ENCODE results near the gene FLT3.
"Not testable (repeated sequence)": the region's sequence is repeated elsewhere in the genome, so short reads cannot be mapped to it uniquely, and the experiment has no call there.

The FLT3 gene

GRCh38 chr13:28026508-28026907 is 73.9 kb downstream of the FLT3 start:
- Histone ChIP-seq H3K9me3 (ENCODE audit: control insufficient read depth, low read length) (no peaks in the 10 kb centered on the region), H3K36me3 (ENCODE audit: control insufficient read depth, insufficient read depth, low read length) (no peaks in the 10 kb centered on the region), H3K4me3 (ENCODE audit: extremely low read depth, insufficient read depth, low read length, poor library complexity, severe bottlenecking) (no peak overlapping the region), H3K27ac (ENCODE audit: low read depth, low read length, severe bottlenecking) (no peak overlapping the region), H3K4me1 (ENCODE audit: control insufficient read depth, insufficient read depth, low read length, poor library complexity, severe bottlenecking) (peaks cover 14% of the 10 kb centered on the region)
- WGBS, 2 experiments (ENCODE audit: insufficient coverage in 2 of 2) = 91 to 95% methylated on average over 6 to 7 of the region's 9 CpGs

DNA sequence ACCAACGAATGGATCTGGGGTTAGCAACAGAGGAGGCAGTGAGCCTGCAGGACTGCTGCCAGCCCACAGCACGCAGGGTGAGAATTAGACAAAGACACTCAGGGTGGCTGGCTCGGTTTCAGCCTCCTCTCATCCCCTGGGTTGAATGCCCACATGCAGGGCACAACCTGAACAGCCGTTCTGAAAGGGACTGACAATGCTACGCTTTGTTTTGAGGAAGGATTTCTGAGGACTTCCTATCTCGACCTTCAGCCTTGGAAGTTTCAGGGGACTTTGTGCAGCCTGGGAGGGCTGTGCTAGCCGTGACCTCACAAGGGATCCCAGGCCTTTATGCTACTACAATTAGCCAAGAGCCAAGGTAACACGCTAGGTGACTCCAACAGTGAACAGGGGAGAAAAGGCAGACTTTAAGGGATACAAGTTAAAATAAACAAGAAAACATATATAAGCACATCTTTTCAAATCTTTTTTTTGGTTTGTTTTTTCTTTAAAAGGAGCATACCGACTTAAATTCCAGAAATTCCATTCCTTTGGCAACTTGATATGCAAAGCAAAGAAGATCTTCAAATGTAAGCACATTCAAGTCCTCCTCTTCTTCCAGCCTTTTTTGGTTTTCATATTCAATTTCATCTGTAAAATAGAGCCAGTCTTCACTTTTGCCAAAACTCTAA is 77.4 kb downstream of the FLT3 start:
- WGBS, 2 experiments (ENCODE audit: insufficient coverage in 2 of 2) = 14 to 17% methylated on average over 5 of the region's 9 CpGs
- H3K4me3 ChIP-seq (ENCODE audit: extremely low read depth, insufficient read depth, low read length, poor library complexity, severe bottlenecking) = no peak overlapping the region

DNA sequence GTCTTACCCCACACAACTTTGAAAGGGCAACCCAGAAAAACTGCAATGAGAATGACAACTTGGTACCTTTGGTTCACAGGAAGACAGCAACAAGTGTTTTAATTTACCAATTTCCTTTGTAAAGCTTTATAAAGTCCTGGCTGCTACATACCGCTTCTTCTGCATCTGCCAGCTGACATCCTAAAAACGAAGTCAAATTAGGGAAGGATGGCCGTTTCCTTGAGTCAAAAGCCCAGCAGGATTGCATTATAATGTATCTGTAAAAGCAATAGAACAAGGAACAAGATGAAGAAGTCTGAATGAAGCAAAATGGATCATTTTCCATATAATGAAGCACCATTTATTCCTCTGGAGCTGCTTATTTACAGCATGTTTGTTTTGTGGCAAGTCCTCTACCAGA is 86.1 kb downstream of the FLT3 start:
- Histone ChIP-seq H3K36me3 (ENCODE audit: control insufficient read depth, insufficient read depth, low read length) (no peaks in the 10 kb centered on the region), H3K4me3 (ENCODE audit: extremely low read depth, insufficient read depth, low read length, poor library complexity, severe bottlenecking) (no peak overlapping the region), H3K4me1 (ENCODE audit: control insufficient read depth, insufficient read depth, low read length, poor library complexity, severe bottlenecking) (no peaks in the 10 kb centered on the region), H3K9me3 (ENCODE audit: control insufficient read depth, low read length) (no peaks in the 10 kb centered on the region), H3K27ac (ENCODE audit: low read depth, low read length, severe bottlenecking) (no peak overlapping the region)
- WGBS, 2 experiments (ENCODE audit: insufficient coverage in 2 of 2) = 42% methylated on average over 3 of the region's 3 CpGs; no CpG with 5 or more reads in 1 of the 2 experiments

More for the DNA sequence above, 77.4 kb downstream of the FLT3 start:
- Histone ChIP-seq H3K4me1 (ENCODE audit: control insufficient read depth, insufficient read depth, low read length, poor library complexity, severe bottlenecking) (peaks cover 14% of the 10 kb centered on the region), H3K27ac (ENCODE audit: low read depth, low read length, severe bottlenecking) (peak overlapping the region; percentile 73), H3K36me3 (ENCODE audit: control insufficient read depth, insufficient read depth, low read length) (no peaks in the 10 kb centered on the region), H3K9me3 (ENCODE audit: control insufficient read depth, low read length) (no peaks in the 10 kb centered on the region)

DNA sequence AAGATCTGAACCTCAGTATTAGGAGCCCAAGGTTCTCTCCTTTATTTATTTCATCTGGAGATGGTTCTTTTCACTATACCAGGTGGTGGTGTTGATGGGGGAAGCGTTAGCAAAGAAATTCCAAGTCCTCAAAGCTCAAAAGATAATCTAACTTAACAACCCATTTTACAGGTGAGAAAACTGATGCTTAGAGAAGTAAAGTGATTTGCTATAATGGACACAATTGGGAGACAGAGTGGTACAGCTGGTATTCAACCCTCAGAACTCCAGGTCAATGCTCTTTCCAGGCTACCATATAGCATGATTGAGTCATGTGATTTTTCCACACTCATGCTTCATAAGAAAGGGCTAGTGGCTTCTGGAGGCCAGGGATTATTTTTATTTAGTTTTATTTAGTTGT is 86.9 kb downstream of the FLT3 start:
- no peaks in the 10 kb centered on the region for H3K36me3 ChIP-seq (ENCODE audit: control insufficient read depth, insufficient read depth, low read length)
- no peaks in the 10 kb centered on the region for H3K4me1 ChIP-seq (ENCODE audit: control insufficient read depth, insufficient read depth, low read length, poor library complexity, severe bottlenecking)
- H3K9me3 ChIP-seq (ENCODE audit: control insufficient read depth, low read length) = no peaks in the 10 kb centered on the region
- no CpG with 5 or more reads among the region's 1 CpG for WGBS, 2 experiments (ENCODE audit: insufficient coverage in 2 of 2)
- no peak overlapping the region for H3K4me3 ChIP-seq (ENCODE audit: extremely low read depth, insufficient read depth, low read length, poor library complexity, severe bottlenecking)
- H3K27ac ChIP-seq (ENCODE audit: low read depth, low read length, severe bottlenecking) = no peak overlapping the region

DNA sequence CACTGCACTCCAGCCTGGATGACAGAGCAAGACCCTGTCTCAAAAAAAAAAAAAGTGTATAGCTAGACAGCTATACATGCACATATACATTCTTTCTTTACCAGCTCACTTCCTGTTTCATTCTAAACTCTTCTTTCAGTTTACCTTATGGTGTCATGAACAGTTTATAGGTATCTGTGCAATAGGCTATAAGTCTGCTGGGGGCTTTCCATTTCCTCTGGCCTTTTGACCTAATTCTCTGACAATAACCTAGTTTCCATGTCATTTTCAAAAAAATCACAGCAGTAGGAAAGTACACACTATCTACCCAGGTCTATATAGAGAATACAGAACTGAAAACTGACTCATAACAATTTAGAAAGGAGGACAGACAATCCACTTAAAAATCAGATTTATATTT is 87.5 kb downstream of the FLT3 start:
- no peak overlapping the region for H3K27ac ChIP-seq (ENCODE audit: low read depth, low read length, severe bottlenecking)
- H3K9me3 ChIP-seq (ENCODE audit: control insufficient read depth, low read length) = no peaks in the 10 kb centered on the region

DNA sequence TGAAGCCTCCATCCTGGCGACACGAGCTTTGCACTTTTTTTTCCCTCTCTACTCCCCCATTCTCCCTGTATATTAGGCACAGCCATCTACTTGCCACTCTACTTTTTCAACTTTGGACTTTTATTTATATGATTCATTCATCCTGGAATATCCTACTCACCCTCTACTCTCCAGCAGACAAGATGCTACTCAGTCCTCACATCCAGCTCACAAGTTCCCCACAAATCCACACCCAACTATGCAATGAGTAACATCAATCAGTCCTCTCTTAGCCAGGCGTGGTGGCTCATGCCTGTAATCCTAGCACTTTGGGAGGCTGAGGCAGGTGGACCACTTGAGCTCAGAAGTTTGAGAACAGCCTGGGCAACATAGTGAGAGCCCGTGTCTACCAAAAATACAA is 88.0 kb downstream of the FLT3 start:
- Histone ChIP-seq H3K4me1 (ENCODE audit: control insufficient read depth, insufficient read depth, low read length, poor library complexity, severe bottlenecking) (no peaks in the 10 kb centered on the region), H3K27ac (ENCODE audit: low read depth, low read length, severe bottlenecking) (no peak overlapping the region), H3K9me3 (ENCODE audit: control insufficient read depth, low read length) (no peaks in the 10 kb centered on the region), H3K4me3 (ENCODE audit: extremely low read depth, insufficient read depth, low read length, poor library complexity, severe bottlenecking) (no peak overlapping the region), H3K36me3 (ENCODE audit: control insufficient read depth, insufficient read depth, low read length) (no peaks in the 10 kb centered on the region)
- 85 to 95% methylated on average over 4 of the region's 4 CpGs for WGBS, 2 experiments (ENCODE audit: insufficient coverage in 2 of 2)

More for the DNA sequence above, 87.5 kb downstream of the FLT3 start:
- no peak overlapping the region for H3K4me3 ChIP-seq (ENCODE audit: extremely low read depth, insufficient read depth, low read length, poor library complexity, severe bottlenecking)
- H3K36me3 ChIP-seq (ENCODE audit: control insufficient read depth, insufficient read depth, low read length) = no peaks in the 10 kb centered on the region
- no peaks in the 10 kb centered on the region for H3K4me1 ChIP-seq (ENCODE audit: control insufficient read depth, insufficient read depth, low read length, poor library complexity, severe bottlenecking)

GRCh38 chr13:28010046-28010445 is 90.3 kb downstream of the FLT3 start:
- Histone ChIP-seq H3K9me3 (ENCODE audit: control insufficient read depth, low read length) (no peaks in the 10 kb centered on the region), H3K4me3 (ENCODE audit: extremely low read depth, insufficient read depth, low read length, poor library complexity, severe bottlenecking) (no peak overlapping the region), H3K27ac (ENCODE audit: low read depth, low read length, severe bottlenecking) (no peak overlapping the region), H3K4me1 (ENCODE audit: control insufficient read depth, insufficient read depth, low read length, poor library complexity, severe bottlenecking) (no peaks in the 10 kb centered on the region), H3K36me3 (ENCODE audit: control insufficient read depth, insufficient read depth, low read length) (no peaks in the 10 kb centered on the region)
- WGBS, 2 experiments (ENCODE audit: insufficient coverage in 2 of 2) = 83 to 89% methylated on average over 1 to 4 of the region's 5 CpGs

DNA sequence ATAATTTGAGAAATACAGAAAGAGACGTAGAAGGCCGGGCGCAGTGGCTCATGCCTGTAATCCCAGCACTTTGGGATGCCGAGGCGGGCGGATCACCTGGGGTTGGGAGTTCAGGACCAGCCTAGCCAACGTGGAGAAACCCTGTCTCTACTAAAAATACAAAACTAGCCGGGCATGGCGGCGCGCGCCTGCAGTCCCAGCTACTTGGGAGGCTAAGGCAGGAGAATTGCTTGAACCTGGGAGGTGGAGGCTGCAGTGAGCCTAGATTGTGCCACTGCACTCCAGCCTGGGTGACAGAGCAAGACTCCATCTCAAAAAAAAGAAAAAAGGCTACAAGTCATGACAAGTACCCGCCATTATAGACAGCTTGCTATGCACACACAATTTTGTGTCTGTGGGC is 95.4 kb downstream of the FLT3 start:
- not testable (repeated sequence) for H3K9me3 ChIP-seq (ENCODE audit: control insufficient read depth, low read length); H3K27ac ChIP-seq (ENCODE audit: low read depth, low read length, severe bottlenecking); H3K4me3 ChIP-seq (ENCODE audit: extremely low read depth, insufficient read depth, low read length, poor library complexity, severe bottlenecking); H3K36me3 ChIP-seq (ENCODE audit: control insufficient read depth, insufficient read depth, low read length); H3K4me1 ChIP-seq (ENCODE audit: control insufficient read depth, insufficient read depth, low read length, poor library complexity, severe bottlenecking)
- 93% methylated on average over 7 of the region's 13 CpGs; no CpG with 5 or more reads in 1 of the 2 experiments for WGBS, 2 experiments (ENCODE audit: insufficient coverage in 2 of 2)

- Histone ChIP-seq H3K36me3 (ENCODE audit: control insufficient read depth, insufficient read depth, low read length) (no peaks in the 10 kb centered on the region), H3K27ac (ENCODE audit: low read depth, low read length, severe bottlenecking) (no peak overlapping the region), H3K4me1 (ENCODE audit: control insufficient read depth, insufficient read depth, low read length, poor library complexity, severe bottlenecking) (no peaks in the 10 kb centered on the region), H3K9me3 (ENCODE audit: control insufficient read depth, low read length) (no peaks in the 10 kb centered on the region), H3K4me3 (ENCODE audit: extremely low read depth, insufficient read depth, low read length, poor library complexity, severe bottlenecking) (no peak overlapping the region)
- whole genome bisulfite sequencing, 2 experiments (ENCODE audit: insufficient coverage in 2 of 2) = 80 to 100% methylated on average over 2 to 3 of the region's 6 CpGs
Observed at GRCh38 chr13:28002886-28003698, 97.3 kb downstream of the FLT3 start.

GRCh38 chr13:28001837-28002473 is 98.4 kb downstream of the FLT3 start:
- Histone ChIP-seq H3K4me3 (ENCODE audit: extremely low read depth, insufficient read depth, low read length, poor library complexity, severe bottlenecking) (no peak overlapping the region), H3K9me3 (ENCODE audit: control insufficient read depth, low read length) (no peaks in the 10 kb centered on the region), H3K4me1 (ENCODE audit: control insufficient read depth, insufficient read depth, low read length, poor library complexity, severe bottlenecking) (no peaks in the 10 kb centered on the region), H3K36me3 (ENCODE audit: control insufficient read depth, insufficient read depth, low read length) (no peaks in the 10 kb centered on the region), H3K27ac (ENCODE audit: low read depth, low read length, severe bottlenecking) (no peak overlapping the region)
- WGBS, 2 experiments (ENCODE audit: insufficient coverage in 2 of 2) = 85 to 90% methylated on average over 15 to 20 of the region's 20 CpGs

- Histone ChIP-seq H3K36me3 (ENCODE audit: control insufficient read depth, insufficient read depth, low read length) (no peaks in the 10 kb centered on the region), H3K4me1 (ENCODE audit: control insufficient read depth, insufficient read depth, low read length, poor library complexity, severe bottlenecking) (no peaks in the 10 kb centered on the region), H3K4me3 (ENCODE audit: extremely low read depth, insufficient read depth, low read length, poor library complexity, severe bottlenecking) (no peak overlapping the region), H3K9me3 (ENCODE audit: control insufficient read depth, low read length) (no peaks in the 10 kb centered on the region), H3K27ac (ENCODE audit: low read depth, low read length, severe bottlenecking) (no peak overlapping the region)
- WGBS, 2 experiments (ENCODE audit: insufficient coverage in 2 of 2) = 94 to 98% methylated on average over 8 to 11 of the region's 11 CpGs
Observed at GRCh38 chr13:28001049-28001448, 99.3 kb downstream of the FLT3 start.

All from mesodermal cell (in vitro differentiated cells).